AG09309 (cell line): ENCODE measurements around the gene PCSK1.
A peak's percentile ranks its signal among the peaks of the same experiment; 100 is the strongest.

Experiments used
- DNase-seq: peaks from one replicate; pipeline ENCODE4 v3.0.0-alpha.2; 2010; ENCODE audit warnings: low read depth
- H3K4me3 ChIP-seq: 2 replicates; pipeline ENCODE4 v1.5.1; 2011; ENCODE audit warnings: mild to moderate bottlenecking, low read depth, low read length, moderate library complexity; ENCODE audit not compliant: control insufficient read depth
- TF ChIP-seq, protein P1 (sequence below): IDR thresholded peaks from 2 replicates; pipeline ENCODE4 v1.5.1; 2011; ENCODE audit warnings: mild to moderate bottlenecking, low read depth, low read length, inconsistent platforms; ENCODE audit not compliant: insufficient read depth, control insufficient read depth; ENCODE audit errors: missing control alignments

The PCSK1 gene

DNA sequence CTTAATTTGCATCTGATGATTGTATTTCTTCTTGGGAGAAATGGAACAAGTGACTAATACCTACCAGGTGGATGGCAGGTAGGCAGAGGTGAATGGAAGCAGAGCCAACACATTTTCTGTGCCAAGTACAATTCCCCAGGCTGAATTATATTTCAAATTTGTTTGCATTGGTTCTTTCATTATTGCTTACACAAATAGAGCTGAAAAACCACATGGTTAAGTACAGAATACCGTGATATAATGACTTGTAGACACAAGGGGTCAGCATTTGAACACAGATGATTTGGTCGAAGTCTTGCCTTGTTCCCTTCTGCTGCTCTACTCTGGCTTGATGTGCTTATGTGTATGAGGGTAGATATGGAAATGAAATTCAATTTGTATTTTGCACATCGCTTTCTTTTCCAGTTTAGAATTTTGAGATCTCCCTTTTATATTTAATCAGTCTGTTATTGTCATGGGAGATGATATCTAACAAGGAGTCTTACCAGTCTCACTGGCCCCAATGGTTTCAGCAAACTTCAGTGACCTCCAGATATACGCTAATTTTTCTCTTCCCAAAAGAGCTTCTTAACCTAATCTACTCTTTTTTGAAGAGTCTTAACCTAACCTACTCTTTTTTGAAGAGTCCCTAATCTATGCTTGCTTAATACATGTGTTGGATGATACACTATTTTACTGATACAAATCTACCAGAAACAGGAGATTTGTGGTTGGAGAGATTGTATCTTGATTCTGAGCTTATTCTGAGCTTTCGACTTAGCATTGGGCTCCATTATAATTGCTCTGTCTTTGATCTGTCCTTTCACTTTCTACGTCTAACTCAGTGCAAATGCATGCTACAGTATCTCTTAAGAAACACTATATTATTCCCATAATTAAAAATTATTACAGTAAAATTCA, 88.1 kb downstream of the PCSK1 start:
- no peak overlapping the region for H3K4me3 ChIP-seq
- DNase-seq: peak; percentile 68
- TF ChIP-seq, protein P1, sequence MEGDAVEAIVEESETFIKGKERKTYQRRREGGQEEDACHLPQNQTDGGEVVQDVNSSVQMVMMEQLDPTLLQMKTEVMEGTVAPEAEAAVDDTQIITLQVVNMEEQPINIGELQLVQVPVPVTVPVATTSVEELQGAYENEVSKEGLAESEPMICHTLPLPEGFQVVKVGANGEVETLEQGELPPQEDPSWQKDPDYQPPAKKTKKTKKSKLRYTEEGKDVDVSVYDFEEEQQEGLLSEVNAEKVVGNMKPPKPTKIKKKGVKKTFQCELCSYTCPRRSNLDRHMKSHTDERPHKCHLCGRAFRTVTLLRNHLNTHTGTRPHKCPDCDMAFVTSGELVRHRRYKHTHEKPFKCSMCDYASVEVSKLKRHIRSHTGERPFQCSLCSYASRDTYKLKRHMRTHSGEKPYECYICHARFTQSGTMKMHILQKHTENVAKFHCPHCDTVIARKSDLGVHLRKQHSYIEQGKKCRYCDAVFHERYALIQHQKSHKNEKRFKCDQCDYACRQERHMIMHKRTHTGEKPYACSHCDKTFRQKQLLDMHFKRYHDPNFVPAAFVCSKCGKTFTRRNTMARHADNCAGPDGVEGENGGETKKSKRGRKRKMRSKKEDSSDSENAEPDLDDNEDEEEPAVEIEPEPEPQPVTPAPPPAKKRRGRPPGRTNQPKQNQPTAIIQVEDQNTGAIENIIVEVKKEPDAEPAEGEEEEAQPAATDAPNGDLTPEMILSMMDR: peak; percentile 54

DNA sequence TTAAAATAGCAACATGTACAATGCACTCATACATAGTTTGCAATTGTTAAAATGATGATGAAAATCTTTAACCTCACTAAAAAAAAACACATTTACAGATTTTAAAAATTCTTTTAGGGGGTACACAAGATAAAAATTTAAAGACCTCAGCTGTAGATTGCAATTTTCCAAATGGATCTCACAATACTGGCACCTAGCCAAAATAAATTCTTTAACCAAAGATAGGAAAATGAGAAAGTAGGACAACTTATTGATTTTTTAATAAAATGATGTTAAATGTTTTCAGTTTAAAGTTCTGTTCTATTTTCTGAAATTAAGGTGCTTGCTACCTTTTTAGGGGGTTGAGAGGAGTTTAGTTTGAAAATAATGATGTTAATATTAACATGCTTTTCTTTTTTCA, 90.0 kb downstream of the PCSK1 start:
- H3K4me3 ChIP-seq: no peak overlapping the region
- DNase-seq: no peak
- TF ChIP-seq, protein P1: no peak

DNA sequence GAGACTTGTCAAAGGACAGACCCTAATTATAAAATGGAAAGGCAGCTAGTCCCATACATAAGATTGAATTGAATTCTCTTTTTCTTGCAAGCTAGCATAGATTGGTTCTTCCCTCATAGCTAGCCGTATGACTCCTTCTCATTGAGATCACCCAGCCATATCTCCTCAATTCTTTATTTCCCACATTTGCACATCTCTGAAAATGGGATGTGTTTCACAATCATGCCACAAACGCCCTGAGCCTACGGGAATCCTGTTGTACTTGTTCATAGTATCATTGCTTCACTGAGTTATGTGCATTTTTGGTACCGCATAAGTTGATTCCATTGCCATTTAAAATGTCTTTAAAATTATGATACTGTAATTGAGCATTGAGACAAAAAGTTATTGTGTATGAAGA, 90.5 kb downstream of the PCSK1 start:
- DNase-seq: peak; percentile 68
- TF ChIP-seq, protein P1: no peak
- H3K4me3 ChIP-seq: no peak overlapping the region
